ENCODE data around the gene UNC13D.
"Not testable (repeated sequence)": the region's sequence is repeated elsewhere in the genome, so short reads cannot be mapped to it uniquely, and the experiment has no call there.

Gene UNC13D

DNA sequence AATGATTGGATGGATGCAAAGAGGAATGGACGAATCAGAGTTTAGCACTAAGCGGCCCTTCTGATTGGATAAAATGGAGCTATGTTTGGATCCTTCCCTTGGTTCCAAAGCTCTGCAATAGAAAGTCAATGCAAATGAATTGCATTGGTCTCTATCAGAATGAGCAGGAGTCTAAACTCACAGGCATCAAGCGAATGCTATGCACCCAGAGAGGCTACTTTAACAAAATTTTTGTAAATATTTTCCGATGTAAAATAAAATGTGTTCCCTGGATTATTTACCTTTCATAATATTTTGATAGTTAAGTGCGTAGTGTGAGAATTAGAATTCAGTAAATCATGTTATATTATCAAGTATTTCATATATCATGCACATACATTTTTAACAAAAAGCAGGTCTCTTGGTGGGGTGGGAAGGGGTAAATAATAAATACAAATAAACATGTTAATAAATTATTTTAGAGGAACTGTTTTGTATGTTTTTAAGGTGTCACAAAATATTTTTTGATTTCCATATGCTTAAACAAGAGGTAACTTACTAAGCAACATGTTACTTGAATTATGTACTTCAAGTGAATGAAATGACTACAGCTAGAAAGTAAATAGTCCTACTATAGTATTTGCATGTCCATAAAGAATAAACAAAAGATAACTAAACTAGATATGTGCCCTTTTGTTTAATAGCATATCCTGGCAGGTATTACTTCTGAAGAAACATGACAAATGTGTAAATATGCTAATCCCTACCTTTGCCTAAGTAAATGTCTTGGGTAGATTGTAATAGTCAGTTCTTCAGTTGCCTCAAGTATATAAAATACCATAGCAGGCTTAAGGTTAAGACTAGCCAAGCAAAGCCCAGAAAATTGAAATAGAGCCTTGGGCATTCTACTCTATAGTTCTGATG, 64.0 kb downstream of the UNC13D start:
- H3K27me3 ChIP-seq (ENCODE audit: insufficient read depth, low read length): no peaks in the 10 kb centered on the region
- peaks cover 31% of the 10 kb centered on the region for H3K36me3 ChIP-seq (ENCODE audit: insufficient read depth, low read length)
- no peak overlapping the region for H3K27ac ChIP-seq (ENCODE audit: low read depth, low read length)
- 0% methylated on average over 3 of the region's 5 CpGs for WGBS
- no peak overlapping the region for H3K9ac ChIP-seq (ENCODE audit: low read depth, low read length)
- H3K4me3 ChIP-seq (ENCODE audit: low read length): no peak overlapping the region
- H3K4me1 ChIP-seq (ENCODE audit: insufficient read depth, low read length): peaks cover 18% of the 10 kb centered on the region
- no peaks in the 10 kb centered on the region for H3K9me3 ChIP-seq (ENCODE audit: insufficient read depth, low read depth, low read length)

GRCh38 chr17:75779250-75779986, 64.8 kb downstream of the UNC13D start:
- Histone ChIP-seq H3K36me3 (ENCODE audit: insufficient read depth, low read length) (peaks cover 36% of the 10 kb centered on the region), H3K4me1 (ENCODE audit: insufficient read depth, low read length) (peaks cover 18% of the 10 kb centered on the region), H3K27ac (ENCODE audit: low read depth, low read length) (peak overlapping the region; percentile 98), H3K4me3 (ENCODE audit: low read length) (peak overlapping the region; percentile 88), H3K27me3 (ENCODE audit: insufficient read depth, low read length) (no peaks in the 10 kb centered on the region), H3K9ac (ENCODE audit: low read depth, low read length) (peak overlapping the region; percentile 98), H3K9me3 (ENCODE audit: insufficient read depth, low read depth, low read length) (no peaks in the 10 kb centered on the region)
- WGBS: under 1% methylated on average over 82 of the region's 84 CpGs

DNA sequence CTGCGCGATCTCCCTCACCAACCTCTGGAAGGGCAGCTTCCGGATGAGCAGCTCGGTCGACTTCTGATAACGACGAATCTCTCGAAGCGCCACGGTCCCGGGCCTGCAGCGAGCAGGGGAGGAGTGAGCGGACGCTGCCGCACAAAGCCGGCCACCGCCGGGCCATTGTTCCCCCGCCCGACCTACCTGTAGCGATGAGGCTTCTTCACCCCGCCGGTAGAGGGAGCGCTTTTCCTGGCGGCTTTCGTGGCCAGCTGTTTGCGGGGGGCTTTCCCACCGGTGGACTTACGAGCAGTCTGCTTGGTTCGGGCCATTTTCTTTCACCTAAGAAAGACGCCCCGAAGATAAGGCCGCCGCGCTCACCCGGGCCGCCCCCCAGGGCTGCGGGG, 65.3 kb downstream of the UNC13D start:
- Histone ChIP-seq H3K4me1 (ENCODE audit: insufficient read depth, low read length) (peaks cover 13% of the 10 kb centered on the region), H3K9me3 (ENCODE audit: insufficient read depth, low read depth, low read length) (no peaks in the 10 kb centered on the region), H3K27ac (ENCODE audit: low read depth, low read length) (peak overlapping the region; percentile 98), H3K9ac (ENCODE audit: low read depth, low read length) (peak overlapping the region; percentile 98), H3K27me3 (ENCODE audit: insufficient read depth, low read length) (no peaks in the 10 kb centered on the region), H3K4me3 (ENCODE audit: low read length) (peak overlapping the region; percentile 88), H3K36me3 (ENCODE audit: insufficient read depth, low read length) (peaks cover 37% of the 10 kb centered on the region)
- WGBS: under 1% methylated on average over 38 of the region's 38 CpGs

GRCh38 chr17:75778066-75778860, 65.9 kb downstream of the UNC13D start:
- H3K9ac ChIP-seq (ENCODE audit: low read depth, low read length): peak overlapping the region; percentile 98
- H3K27me3 ChIP-seq (ENCODE audit: insufficient read depth, low read length); H3K4me1 ChIP-seq (ENCODE audit: insufficient read depth, low read length); H3K9me3 ChIP-seq (ENCODE audit: insufficient read depth, low read depth, low read length): not testable (repeated sequence)
- H3K27ac ChIP-seq (ENCODE audit: low read depth, low read length): peak overlapping the region; percentile 98
- H3K4me3 ChIP-seq (ENCODE audit: low read length): peak overlapping the region; percentile 88
- peaks cover 37% of the 10 kb centered on the region for H3K36me3 ChIP-seq (ENCODE audit: insufficient read depth, low read length)
- 15% methylated on average over 19 of the region's 19 CpGs for WGBS

GRCh38 chr17:75777296-75777922, 66.8 kb downstream of the UNC13D start:
- peaks cover 37% of the 10 kb centered on the region for H3K36me3 ChIP-seq (ENCODE audit: insufficient read depth, low read length)
- no peaks in the 10 kb centered on the region for H3K27me3 ChIP-seq (ENCODE audit: insufficient read depth, low read length)
- no peak overlapping the region for H3K9ac ChIP-seq (ENCODE audit: low read depth, low read length)
- H3K9me3 ChIP-seq (ENCODE audit: insufficient read depth, low read depth, low read length): no peaks in the 10 kb centered on the region
- H3K4me3 ChIP-seq (ENCODE audit: low read length): peak overlapping the region; percentile 88
- H3K27ac ChIP-seq (ENCODE audit: low read depth, low read length): no peak overlapping the region
- WGBS: 100% methylated on average over 1 of the region's 2 CpGs
- H3K4me1 ChIP-seq (ENCODE audit: insufficient read depth, low read length): peaks cover 4% of the 10 kb centered on the region; the same call in 1 of the 2 replicates
